Loucy (cell line): Measurements from ENCODE around the gene MAP2K3.

Experiments used
- H2AFZ ChIP-seq: fragments of 200-600 bp; sonication (generic); 2 replicates; pipeline ENCODE4 v1.6.0; 2016; ENCODE audit warnings: antibody characterized with exemption, mild to moderate bottlenecking, low read length, moderate library complexity
- H3F3A ChIP-seq: fragments of 200-600 bp; 2 replicates; pipeline ENCODE4 v1.6.0; 2016; ENCODE audit warnings: antibody characterized with exemption, low read depth, mild to moderate bottlenecking
- H3K27me3 ChIP-seq: fragments of 200-600 bp; sonication (generic); 2 replicates; pipeline ENCODE4 v1.6.1; 2014; ENCODE audit warnings: low read length, mild to moderate bottlenecking; ENCODE audit not compliant: insufficient read depth, poor library complexity, severe bottlenecking
- H3K36me3 ChIP-seq: fragments of 200-600 bp; sonication (generic); 2 replicates; pipeline ENCODE4 v1.6.1; 2016; ENCODE audit warnings: low read length; ENCODE audit not compliant: insufficient read depth
- H3K4me1 ChIP-seq: fragments of 200-600 bp; sonication (generic); 2 replicates; pipeline ENCODE4 v1.5.1; 2014; ENCODE audit warnings: low read length, mild to moderate bottlenecking; ENCODE audit not compliant: insufficient read depth, poor library complexity, severe bottlenecking
- H3K4me2 ChIP-seq: fragments of 200-600 bp; sonication (generic); 2 replicates; pipeline ENCODE4 v1.6.0; 2014; ENCODE audit warnings: antibody characterized with exemption, low read length, low read depth, mild to moderate bottlenecking; ENCODE audit not compliant: poor library complexity, severe bottlenecking
- H3K4me3 ChIP-seq: fragments of 200-600 bp; sonication (generic); 2 replicates; pipeline ENCODE4 v1.5.1; 2014; ENCODE audit warnings: low read length, mild to moderate bottlenecking, mixed read lengths; ENCODE audit not compliant: poor library complexity, severe bottlenecking
- H3K79me2 ChIP-seq: fragments of 200-600 bp; sonication (generic); 2 replicates; pipeline ENCODE4 v1.6.1; 2014; ENCODE audit warnings: low read length; ENCODE audit not compliant: insufficient read depth
- H3K9ac ChIP-seq: fragments of 200-600 bp; sonication (generic); 2 replicates; pipeline ENCODE4 v1.6.0; 2014; ENCODE audit warnings: mild to moderate bottlenecking, low read depth, low read length, moderate library complexity; ENCODE audit not compliant: poor library complexity, severe bottlenecking
- H3K9me2 ChIP-seq: fragments of 200-600 bp; sonication (generic); replicated peaks from 2 replicates; pipeline ENCODE4 v1.6.1; 2016; ENCODE audit warnings: low read depth, low read length, mixed read lengths
- H3K9me3 ChIP-seq: fragments of 200-600 bp; sonication (generic); 2 replicates; pipeline ENCODE4 v1.6.1; 2014; ENCODE audit warnings: mild to moderate bottlenecking, antibody characterized with exemption, low read length, low read depth; ENCODE audit not compliant: insufficient read depth
- H4K20me1 ChIP-seq: fragments of 200-600 bp; sonication (generic); 2 replicates; pipeline ENCODE4 v1.6.0; 2014; ENCODE audit warnings: antibody characterized with exemption, low read length, mild to moderate bottlenecking; ENCODE audit not compliant: insufficient read depth, poor library complexity, severe bottlenecking
- EZH2phosphoT487 ChIP-seq: fragments of 200-600 bp; IDR thresholded peaks from 2 replicates; pipeline ENCODE4 v1.6.1; 2018; ENCODE audit warnings: antibody characterized with exemption, mild to moderate bottlenecking, moderate library complexity, borderline replicate concordance
- TF ChIP-seq, protein P1 (sequence below): fragments of 200-600 bp; sonication (generic); conservative IDR thresholded peaks from 2 replicates; pipeline ENCODE4 v1.5.1; 2014; ENCODE audit warnings: mild to moderate bottlenecking, antibody characterized with exemption, low read length

Gene MAP2K3

GRCh38 chr17:21298056-21298982 lies 13.8 kb downstream of the MAP2K3 start:
- TF ChIP-seq, protein P1, sequence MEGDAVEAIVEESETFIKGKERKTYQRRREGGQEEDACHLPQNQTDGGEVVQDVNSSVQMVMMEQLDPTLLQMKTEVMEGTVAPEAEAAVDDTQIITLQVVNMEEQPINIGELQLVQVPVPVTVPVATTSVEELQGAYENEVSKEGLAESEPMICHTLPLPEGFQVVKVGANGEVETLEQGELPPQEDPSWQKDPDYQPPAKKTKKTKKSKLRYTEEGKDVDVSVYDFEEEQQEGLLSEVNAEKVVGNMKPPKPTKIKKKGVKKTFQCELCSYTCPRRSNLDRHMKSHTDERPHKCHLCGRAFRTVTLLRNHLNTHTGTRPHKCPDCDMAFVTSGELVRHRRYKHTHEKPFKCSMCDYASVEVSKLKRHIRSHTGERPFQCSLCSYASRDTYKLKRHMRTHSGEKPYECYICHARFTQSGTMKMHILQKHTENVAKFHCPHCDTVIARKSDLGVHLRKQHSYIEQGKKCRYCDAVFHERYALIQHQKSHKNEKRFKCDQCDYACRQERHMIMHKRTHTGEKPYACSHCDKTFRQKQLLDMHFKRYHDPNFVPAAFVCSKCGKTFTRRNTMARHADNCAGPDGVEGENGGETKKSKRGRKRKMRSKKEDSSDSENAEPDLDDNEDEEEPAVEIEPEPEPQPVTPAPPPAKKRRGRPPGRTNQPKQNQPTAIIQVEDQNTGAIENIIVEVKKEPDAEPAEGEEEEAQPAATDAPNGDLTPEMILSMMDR: no peak
- TF ChIP-seq EZH2phosphoT487: no peak
- H3F3A ChIP-seq: no peaks in the 10 kb centered on the region
- no peak overlapping the region for H2AFZ ChIP-seq
- H3K9ac ChIP-seq: no peak overlapping the region
- H4K20me1 ChIP-seq: peaks cover 11% of the 10 kb centered on the region
- H3K4me1 ChIP-seq: no peaks in the 10 kb centered on the region
- peaks cover 29% of the 10 kb centered on the region; the same call in 1 of the 2 replicates for H3K36me3 ChIP-seq
- H3K9me2 ChIP-seq: no peaks in the 10 kb centered on the region
- no peak overlapping the region for H3K4me3 ChIP-seq
- no peak overlapping the region for H3K4me2 ChIP-seq
- H3K79me2 ChIP-seq: peaks cover 20% of the 10 kb centered on the region; the same call in 1 of the 2 replicates
- H3K9me3 ChIP-seq: no peaks in the 10 kb centered on the region; the same call in 1 of the 2 replicates
- no peaks in the 10 kb centered on the region for H3K27me3 ChIP-seq

DNA sequence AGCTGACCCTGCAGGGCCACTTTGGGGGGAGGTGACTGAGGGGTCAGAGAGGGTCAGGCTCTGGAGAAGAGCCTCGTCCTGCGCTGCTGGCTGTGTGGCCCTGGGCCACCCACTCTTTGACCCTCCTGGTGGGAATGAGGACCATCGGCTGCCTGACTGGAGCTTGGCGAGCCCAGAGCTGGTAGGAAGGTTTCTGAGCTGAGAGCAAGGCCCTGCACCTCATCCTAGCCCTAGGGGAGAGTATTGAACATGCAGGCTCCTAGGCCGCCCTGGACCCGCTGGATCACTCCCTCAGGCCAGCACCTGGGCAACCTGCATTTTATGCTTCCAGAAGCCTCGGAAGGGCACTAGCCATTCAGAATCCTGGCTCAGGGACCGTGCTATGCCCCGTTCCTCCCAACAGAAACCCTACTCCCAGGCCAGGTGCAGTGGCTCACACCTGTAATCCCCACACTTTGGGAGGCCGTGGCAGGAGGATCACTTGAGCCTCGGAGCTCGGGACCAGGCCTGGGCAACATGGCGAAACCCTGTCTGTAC lies 14.5 kb downstream of the MAP2K3 start:
- H3K79me2 ChIP-seq: peaks cover 17% of the 10 kb centered on the region; the same call in 1 of the 2 replicates
- no peaks in the 10 kb centered on the region for H3K27me3 ChIP-seq
- H3F3A ChIP-seq: no peaks in the 10 kb centered on the region
- TF ChIP-seq EZH2phosphoT487: no peak
- TF ChIP-seq, protein P1: no peak
- H3K9ac ChIP-seq: no peak overlapping the region
- H4K20me1 ChIP-seq: peaks cover 10% of the 10 kb centered on the region
- no peak overlapping the region for H3K4me2 ChIP-seq
- no peaks in the 10 kb centered on the region for H3K4me1 ChIP-seq
- H2AFZ ChIP-seq: no peak overlapping the region
- peaks cover 36% of the 10 kb centered on the region; the same call in 1 of the 2 replicates for H3K36me3 ChIP-seq
- H3K9me2 ChIP-seq: no peaks in the 10 kb centered on the region
- no peak overlapping the region for H3K4me3 ChIP-seq
- no peaks in the 10 kb centered on the region; the same call in 1 of the 2 replicates for H3K9me3 ChIP-seq

DNA sequence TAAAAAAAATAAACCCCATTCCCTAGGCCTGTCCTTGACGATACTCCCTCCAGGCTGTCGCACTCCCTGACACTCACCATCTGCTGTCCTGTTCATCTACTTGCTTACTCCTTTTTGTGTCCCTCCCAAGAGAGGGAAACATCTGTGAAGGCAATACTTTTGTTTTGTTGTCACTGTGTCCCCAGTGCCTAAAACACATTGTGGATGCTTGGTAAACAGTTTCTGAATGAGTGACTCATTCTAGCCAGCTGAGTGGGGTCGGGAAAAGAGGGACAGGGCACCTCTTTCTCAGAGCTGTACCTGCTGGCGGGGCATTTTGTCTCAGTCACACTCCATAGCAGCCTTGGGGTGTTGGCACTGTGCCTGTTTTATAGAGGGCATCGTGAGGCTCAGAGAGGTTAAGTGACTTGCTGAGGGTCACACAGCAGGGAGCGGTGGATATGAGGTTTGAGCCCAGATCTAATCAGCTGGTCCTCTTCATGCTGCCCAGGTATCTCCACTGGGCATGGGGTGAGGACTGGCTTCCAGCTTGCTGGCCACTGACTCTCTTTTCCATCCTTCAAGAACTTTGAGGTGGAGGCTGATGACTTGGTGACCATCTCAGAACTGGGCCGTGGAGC lies 15.6 kb downstream of the MAP2K3 start:
- Histone ChIP-seq H3K9me2 (no peaks in the 10 kb centered on the region), H3K4me1 (no peaks in the 10 kb centered on the region), H3K4me3 (no peak overlapping the region), H4K20me1 (peaks cover 10% of the 10 kb centered on the region), H3K9ac (no peak overlapping the region), H3K79me2 (peaks cover 9% of the 10 kb centered on the region; the same call in 1 of the 2 replicates), H2AFZ (no peak overlapping the region), H3K36me3 (peaks cover 45% of the 10 kb centered on the region; the same call in 1 of the 2 replicates), H3F3A (no peaks in the 10 kb centered on the region), H3K9me3 (no peaks in the 10 kb centered on the region; the same call in 1 of the 2 replicates), H3K4me2 (no peak overlapping the region), H3K27me3 (no peaks in the 10 kb centered on the region)
- TF ChIP-seq, protein P1: no peak
- TF ChIP-seq EZH2phosphoT487: no peak
